Retinal pigment epithelial cell (primary cell): ENCODE measurements around the gene KRTAP10-10.
"Not testable (repeated sequence)": the region's sequence is repeated elsewhere in the genome, so short reads cannot be mapped to it uniquely, and the experiment has no call there.

ENCODE experiments used
- DNase-seq: peaks from one replicate; pipeline ENCODE4 v3.0.0-alpha.2; 2010; ENCODE audit warnings: low read depth
- H3K4me3 ChIP-seq: 2 replicates; pipeline ENCODE4 v1.5.1; 2011; ENCODE audit warnings: mild to moderate bottlenecking, low read length, control low read depth, moderate library complexity
- TF ChIP-seq, protein P1 (sequence below): conservative IDR thresholded peaks from 2 replicates; pipeline ENCODE4 v1.5.1; 2011; ENCODE audit warnings: low read depth, low read length, control low read depth, inconsistent platforms

The KRTAP10-10 gene

DNA sequence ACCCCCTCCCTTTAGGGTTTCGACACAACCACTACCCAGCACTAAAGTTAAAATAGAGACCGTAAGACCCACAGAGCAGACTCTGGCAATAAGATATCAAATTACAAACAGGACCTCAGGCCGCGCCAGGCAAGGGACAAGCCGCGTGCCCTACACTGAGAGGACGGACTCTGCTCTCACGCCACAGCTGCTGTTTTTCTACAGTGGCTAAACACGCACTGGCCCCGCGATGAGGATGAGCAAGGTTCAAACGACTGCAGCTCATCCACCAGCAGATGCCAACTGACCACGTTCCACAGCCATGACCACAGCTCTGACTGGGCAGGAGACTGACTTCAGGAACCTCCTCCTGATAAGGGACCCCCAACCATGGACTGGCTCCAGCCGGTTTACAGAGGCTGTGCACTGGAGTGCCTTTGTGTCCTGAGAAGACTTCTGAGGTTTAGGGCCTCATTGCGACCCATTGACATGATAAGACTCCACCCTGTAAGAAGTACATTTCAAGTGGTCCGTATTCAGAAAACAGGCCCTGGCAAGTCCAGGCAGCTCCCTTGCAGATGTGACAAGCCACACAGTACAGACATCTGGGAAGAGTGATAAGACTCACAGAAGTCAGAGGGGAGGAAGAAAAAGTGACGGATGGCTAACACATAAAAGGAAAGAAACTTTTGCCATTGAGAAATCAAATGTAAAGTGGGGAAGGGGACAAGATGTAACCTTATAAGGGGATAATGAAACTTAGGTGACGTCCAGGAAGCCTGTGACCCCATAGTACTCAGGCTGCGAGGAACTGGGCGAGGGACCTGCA is 43.4 kb upstream of the KRTAP10-10 start:
- no peak for DNase-seq
- TF ChIP-seq, protein P1, sequence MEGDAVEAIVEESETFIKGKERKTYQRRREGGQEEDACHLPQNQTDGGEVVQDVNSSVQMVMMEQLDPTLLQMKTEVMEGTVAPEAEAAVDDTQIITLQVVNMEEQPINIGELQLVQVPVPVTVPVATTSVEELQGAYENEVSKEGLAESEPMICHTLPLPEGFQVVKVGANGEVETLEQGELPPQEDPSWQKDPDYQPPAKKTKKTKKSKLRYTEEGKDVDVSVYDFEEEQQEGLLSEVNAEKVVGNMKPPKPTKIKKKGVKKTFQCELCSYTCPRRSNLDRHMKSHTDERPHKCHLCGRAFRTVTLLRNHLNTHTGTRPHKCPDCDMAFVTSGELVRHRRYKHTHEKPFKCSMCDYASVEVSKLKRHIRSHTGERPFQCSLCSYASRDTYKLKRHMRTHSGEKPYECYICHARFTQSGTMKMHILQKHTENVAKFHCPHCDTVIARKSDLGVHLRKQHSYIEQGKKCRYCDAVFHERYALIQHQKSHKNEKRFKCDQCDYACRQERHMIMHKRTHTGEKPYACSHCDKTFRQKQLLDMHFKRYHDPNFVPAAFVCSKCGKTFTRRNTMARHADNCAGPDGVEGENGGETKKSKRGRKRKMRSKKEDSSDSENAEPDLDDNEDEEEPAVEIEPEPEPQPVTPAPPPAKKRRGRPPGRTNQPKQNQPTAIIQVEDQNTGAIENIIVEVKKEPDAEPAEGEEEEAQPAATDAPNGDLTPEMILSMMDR = no peak
- H3K4me3 ChIP-seq = no peak overlapping the region

DNA sequence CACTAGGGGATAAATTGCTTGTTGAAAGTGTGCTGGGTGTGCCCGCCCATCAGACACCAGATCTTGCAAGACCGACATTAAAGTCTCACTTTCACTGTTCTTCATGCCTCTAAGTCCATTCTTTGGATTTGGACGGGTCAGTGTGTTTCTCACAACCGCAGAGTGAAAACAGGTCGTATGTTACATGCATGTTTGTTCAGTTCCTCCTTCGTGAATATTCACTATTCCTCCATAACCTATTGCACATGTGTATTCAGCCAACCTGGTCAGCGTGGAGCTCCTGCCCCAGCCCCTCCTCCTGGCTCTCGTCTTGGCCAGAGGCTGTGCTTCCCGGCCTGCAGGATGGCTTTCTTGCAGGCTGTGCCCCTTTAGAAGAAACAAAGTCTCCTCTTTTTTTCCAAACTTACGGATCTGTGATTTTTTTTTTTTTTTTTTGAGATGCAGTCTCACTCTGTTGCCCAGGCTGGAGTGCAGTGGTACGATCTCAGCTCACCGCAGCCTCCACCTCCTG is 42.7 kb upstream of the KRTAP10-10 start:
- TF ChIP-seq, protein P1 = no peak
- DNase-seq = no peak

DNA sequence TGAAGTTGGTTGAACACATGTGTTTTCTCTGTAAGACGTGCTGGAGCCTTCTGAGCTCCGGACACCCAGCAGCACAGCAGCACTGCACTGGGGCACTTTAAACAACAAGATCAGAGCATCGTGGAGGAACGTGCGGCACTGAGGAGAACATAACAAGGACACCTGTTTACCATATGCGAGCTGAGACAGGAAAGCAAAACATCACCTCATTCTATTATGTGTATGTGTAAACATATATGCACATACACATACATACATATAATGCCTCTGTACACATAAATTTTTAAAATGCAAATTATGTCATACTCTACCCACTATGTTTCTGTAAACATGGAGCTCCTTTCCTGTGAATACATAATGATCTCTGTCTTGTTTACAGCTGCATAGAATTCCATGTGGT is 41.6 kb upstream of the KRTAP10-10 start:
- DNase-seq = no peak
- TF ChIP-seq, protein P1 = no peak

More for the DNA sequence above, 42.7 kb upstream of the KRTAP10-10 start:
- no peak overlapping the region for H3K4me3 ChIP-seq

DNA sequence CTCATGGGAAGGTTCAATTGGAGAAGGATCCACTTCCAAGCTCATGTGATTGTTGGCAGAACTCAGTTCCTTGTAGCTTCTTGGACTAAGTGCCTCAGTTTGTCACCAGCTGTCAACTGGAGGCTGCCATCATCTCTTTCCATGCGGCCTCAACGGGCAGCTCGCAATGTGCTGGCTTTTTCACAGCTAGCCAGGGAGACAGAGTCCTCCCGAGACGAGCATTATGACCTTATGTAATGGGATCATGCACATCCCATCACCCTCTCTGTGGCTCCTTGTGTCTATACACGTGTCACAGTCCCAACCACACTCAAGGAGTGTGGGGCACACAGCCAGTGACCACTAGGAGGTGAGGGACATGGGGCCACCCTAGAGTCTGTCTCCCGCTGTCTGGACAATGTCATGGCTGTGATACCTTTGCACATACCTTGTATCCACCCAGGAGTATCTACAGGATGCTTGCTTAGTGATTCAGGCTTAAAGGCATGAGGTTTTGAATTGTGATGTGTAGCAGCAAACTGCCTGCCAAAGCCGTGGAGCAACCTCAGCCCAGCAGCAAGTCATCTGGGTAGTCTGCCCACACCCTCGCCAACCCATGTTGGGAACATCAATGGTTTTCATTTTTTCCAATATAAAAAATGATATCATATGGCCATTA is 41.0 kb upstream of the KRTAP10-10 start:
- no peak for DNase-seq
- TF ChIP-seq, protein P1 = no peak
- H3K4me3 ChIP-seq = no peak overlapping the region

More for the DNA sequence above, 41.6 kb upstream of the KRTAP10-10 start:
- H3K4me3 ChIP-seq = no peak overlapping the region

DNA sequence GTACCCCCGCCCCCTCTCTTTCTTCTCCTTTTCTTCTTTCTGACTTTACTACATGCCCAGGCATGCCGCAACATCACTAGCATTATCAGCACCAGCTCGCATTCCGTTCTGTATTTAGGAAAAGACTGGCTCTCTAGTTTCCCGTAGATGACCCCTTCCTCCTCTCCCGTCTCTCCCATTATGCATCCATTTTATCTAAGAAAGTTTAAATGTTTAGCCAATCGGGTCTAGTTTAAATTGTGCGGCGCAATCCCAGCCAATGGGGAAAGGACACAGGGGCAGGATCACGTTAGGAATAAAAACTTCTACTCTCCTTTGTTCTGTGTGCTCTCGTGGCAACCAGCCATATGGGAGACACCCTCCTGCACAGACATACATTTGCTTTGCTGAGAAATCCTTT is 39.1 kb upstream of the KRTAP10-10 start:
- TF ChIP-seq, protein P1 = no peak
- no peak for DNase-seq
- H3K4me3 ChIP-seq = no peak overlapping the region

DNA sequence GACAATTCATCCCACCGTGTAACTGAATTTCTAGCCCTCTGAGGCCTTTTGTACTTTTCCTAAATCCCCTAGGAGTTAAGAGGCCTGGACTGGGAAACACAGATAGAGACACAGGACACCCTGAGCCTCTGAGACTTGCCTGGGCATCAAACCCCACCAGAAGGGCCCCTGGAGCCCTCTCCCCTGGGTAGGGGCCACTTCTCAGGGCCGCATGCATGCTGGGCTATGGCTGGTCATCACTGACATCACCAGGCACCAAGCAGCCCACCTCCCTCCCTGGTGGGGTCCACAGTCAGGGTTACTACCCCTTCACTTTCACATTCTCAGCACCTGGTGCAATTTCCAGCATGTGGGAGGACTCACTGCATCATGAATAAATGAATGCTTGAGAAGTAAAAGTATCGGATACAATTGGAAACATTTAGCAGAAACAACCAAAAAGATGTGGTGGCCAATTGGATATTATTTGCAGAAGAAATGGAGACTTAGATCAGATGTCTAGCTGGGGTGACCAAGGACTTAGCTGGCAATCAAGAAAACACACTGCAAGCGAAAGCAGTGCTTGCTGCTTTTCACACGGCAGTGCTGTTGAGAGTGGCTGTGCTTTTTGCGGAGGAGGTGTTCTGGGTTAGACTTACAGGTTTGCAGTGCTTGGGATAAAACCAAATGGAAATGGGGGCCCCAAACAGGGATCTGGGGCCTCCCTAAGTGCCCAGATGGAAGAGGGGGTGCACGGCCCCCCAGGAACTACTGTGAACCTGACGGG is 37.7 kb upstream of the KRTAP10-10 start:
- H3K4me3 ChIP-seq = no peak overlapping the region
- TF ChIP-seq, protein P1 = no peak
- no peak for DNase-seq

DNA sequence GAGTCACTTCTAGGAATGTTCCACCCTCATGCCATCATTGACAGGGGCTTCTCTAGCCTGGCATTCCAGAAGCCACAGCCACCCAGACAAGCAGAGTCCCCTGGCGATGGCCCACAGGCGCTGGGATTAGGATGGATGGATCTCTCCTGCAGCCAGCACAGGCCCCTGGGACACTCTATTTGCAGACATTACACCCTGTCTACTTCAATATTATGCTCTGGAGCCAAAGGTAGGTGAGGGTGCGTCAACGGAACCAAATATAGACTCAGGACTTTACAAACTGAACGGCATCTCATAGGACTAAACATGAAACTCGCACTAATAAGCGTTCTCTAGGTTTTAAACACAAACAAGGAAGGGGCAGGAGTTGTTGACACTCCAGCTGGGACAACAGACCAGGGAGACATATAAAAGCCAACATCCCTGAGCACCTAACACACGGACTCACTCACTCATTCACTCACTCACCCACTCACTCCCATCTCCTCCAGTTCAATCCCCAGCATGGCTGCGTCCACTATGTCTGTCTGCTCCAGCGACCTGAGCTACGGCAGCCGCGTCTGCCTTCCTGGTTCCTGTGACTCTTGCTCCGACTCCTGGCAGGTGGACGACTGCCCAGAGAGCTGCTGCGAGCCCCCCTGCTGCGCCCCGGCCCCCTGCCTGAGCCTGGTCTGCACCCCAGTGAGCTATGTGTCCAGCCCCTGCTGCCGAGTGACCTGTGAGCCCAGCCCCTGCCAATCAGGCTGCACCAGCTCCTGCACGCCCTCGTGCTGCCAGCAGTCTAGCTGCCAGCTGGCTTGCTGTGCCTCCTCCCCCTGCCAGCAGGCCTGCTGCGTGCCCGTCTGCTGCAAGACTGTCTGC is 36.8 kb upstream of the KRTAP10-10 start, which contains the start of gene KRTAP10-7:
Gene KRTAP10-7, plus strand, starts transcription at position 480 of the 861 bp plus-strand sequence. Its CDS starts 25 bp downstream, at position 505.
- not testable (repeated sequence) for DNase-seq, H3K4me3 ChIP-seq

DNA sequence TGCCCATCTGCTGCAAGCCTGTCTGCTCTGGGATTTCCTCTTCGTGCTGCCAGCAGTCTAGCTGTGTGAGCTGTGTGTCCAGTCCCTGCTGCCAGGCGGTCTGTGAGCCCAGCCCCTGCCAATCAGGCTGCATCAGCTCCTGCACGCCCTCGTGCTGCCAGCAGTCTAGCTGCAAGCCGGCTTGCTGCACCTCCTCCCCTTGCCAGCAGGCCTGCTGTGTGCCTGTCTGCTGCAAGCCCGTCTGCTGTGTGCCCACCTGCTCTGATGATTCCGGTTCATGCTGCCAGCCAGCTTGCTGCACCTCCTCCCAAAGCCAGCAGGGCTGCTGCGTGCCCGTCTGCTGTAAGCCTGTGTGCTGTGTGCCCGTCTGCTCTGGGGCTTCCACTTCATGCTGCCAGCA is 36.1 kb upstream of the KRTAP10-10 start:
- not testable (repeated sequence) for DNase-seq

More for the DNA sequence above, 36.1 kb upstream of the KRTAP10-10 start:
- not testable (repeated sequence) for H3K4me3 ChIP-seq
